GM23338 (cell line): Measurements from ENCODE around the gene SKA1.

ENCODE experiments used
- CREB1 ChIP-seq: fragments of 250-450 bp; sonication (Bioruptor Pico); IDR thresholded peaks from 2 replicates; pipeline ENCODE4 v1.5.0; 2020; ENCODE audit warnings: low read depth, mild to moderate bottlenecking, moderate library complexity
- EZH2 ChIP-seq: fragments of 200-600 bp; sonication (generic); IDR thresholded peaks from one replicate; pipeline ENCODE4 v1.8.0; 2017; ENCODE audit warnings: antibody characterized with exemption, mild to moderate bottlenecking, low read depth; ENCODE audit not compliant: unreplicated experiment
- EZH2phosphoT487 ChIP-seq: fragments of 200-600 bp; sonication (generic); IDR thresholded peaks from one replicate; pipeline ENCODE4 v1.8.1; 2018; ENCODE audit warnings: antibody characterized with exemption; ENCODE audit not compliant: unreplicated experiment
- JUNB ChIP-seq: IDR thresholded peaks from one replicate; pipeline ENCODE4 v1.6.1; 2016; ENCODE audit warnings: antibody characterized with exemption; ENCODE audit not compliant: unreplicated experiment
- NANOG ChIP-seq: IDR thresholded peaks from 2 replicates; pipeline ENCODE4 v1.6.1; 2016; ENCODE audit warnings: antibody characterized with exemption, borderline replicate concordance
- POLR2AphosphoS5 ChIP-seq: IDR thresholded peaks from 2 replicates; pipeline ENCODE4 v1.6.1; 2016; ENCODE audit warnings: antibody characterized with exemption, low read depth
- STAT1 ChIP-seq: IDR thresholded peaks from one replicate; pipeline ENCODE4 v1.6.1; 2016; ENCODE audit warnings: antibody characterized with exemption; ENCODE audit not compliant: unreplicated experiment
- ZNF331 ChIP-seq: fragments of 250-450 bp; sonication (Bioruptor Pico); IDR thresholded peaks from 2 replicates; pipeline ENCODE4 v1.5.0; 2020; ENCODE audit warnings: low read depth, mild to moderate bottlenecking, moderate library complexity
- TF ChIP-seq, protein P1 (sequence below), 2 experiments: fragments of 200-600 bp in 1 of 2; sonication (generic) in 1 of 2; conservative IDR thresholded peaks; 2 replicates each; pipeline versions ENCODE4 v1.5.1 to v1.6.1; 2016 to 2017; ENCODE audit warnings: antibody characterized with exemption in 2 of 2, low read depth in 2 of 2, mild to moderate bottlenecking in 2 of 2, moderate library complexity in 1 of 2
- TF ChIP-seq, protein P2 (sequence below): IDR thresholded peaks from one replicate; pipeline ENCODE4 v1.6.1; 2018; ENCODE audit warnings: antibody characterized with exemption; ENCODE audit not compliant: unreplicated experiment

DNA sequence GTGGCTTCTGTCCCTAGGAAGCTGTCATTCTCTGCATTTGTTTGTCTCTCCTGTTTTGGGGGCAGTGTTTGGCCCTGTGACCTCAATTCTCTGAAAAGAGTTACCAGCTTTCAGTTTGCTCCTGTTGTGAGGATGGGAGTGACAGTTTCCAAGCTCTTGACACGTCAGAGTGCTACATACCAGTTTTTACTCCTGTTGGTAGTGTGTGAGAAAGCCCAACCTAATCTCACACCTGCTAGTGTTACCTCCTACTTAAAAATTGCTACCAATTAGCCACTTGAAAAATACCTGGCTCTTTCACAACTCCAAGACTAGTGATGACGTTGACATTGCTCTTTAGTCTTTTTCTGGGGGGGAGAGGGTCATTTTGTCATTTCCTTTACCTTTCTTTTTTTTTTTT, 14.1 kb downstream of the SKA1 start:
- TF ChIP-seq, protein P1, sequence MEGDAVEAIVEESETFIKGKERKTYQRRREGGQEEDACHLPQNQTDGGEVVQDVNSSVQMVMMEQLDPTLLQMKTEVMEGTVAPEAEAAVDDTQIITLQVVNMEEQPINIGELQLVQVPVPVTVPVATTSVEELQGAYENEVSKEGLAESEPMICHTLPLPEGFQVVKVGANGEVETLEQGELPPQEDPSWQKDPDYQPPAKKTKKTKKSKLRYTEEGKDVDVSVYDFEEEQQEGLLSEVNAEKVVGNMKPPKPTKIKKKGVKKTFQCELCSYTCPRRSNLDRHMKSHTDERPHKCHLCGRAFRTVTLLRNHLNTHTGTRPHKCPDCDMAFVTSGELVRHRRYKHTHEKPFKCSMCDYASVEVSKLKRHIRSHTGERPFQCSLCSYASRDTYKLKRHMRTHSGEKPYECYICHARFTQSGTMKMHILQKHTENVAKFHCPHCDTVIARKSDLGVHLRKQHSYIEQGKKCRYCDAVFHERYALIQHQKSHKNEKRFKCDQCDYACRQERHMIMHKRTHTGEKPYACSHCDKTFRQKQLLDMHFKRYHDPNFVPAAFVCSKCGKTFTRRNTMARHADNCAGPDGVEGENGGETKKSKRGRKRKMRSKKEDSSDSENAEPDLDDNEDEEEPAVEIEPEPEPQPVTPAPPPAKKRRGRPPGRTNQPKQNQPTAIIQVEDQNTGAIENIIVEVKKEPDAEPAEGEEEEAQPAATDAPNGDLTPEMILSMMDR (conservative IDR thresholded peaks at IDR 0.05; ENCODE audit: low read depth in 2 of 2), result no peak
- no peak for TF ChIP-seq NANOG
- TF ChIP-seq JUNB, result no peak
- TF ChIP-seq STAT1, result no peak
- TF ChIP-seq POLR2AphosphoS5, result no peak
- TF ChIP-seq EZH2phosphoT487, result no peak
- no peak for TF ChIP-seq EZH2
- no peak for TF ChIP-seq ZNF331 (CRISPR knock-in tag)
- TF ChIP-seq, protein P2, sequence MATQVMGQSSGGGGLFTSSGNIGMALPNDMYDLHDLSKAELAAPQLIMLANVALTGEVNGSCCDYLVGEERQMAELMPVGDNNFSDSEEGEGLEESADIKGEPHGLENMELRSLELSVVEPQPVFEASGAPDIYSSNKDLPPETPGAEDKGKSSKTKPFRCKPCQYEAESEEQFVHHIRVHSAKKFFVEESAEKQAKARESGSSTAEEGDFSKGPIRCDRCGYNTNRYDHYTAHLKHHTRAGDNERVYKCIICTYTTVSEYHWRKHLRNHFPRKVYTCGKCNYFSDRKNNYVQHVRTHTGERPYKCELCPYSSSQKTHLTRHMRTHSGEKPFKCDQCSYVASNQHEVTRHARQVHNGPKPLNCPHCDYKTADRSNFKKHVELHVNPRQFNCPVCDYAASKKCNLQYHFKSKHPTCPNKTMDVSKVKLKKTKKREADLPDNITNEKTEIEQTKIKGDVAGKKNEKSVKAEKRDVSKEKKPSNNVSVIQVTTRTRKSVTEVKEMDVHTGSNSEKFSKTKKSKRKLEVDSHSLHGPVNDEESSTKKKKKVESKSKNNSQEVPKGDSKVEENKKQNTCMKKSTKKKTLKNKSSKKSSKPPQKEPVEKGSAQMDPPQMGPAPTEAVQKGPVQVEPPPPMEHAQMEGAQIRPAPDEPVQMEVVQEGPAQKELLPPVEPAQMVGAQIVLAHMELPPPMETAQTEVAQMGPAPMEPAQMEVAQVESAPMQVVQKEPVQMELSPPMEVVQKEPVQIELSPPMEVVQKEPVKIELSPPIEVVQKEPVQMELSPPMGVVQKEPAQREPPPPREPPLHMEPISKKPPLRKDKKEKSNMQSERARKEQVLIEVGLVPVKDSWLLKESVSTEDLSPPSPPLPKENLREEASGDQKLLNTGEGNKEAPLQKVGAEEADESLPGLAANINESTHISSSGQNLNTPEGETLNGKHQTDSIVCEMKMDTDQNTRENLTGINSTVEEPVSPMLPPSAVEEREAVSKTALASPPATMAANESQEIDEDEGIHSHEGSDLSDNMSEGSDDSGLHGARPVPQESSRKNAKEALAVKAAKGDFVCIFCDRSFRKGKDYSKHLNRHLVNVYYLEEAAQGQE, result no peak
- no peak for TF ChIP-seq CREB1 (CRISPR knock-in tag)
